Stomach (tissue), 4 donors: ENCODE measurements around the gene CNNM4.

Source experiments
- EP300 ChIP-seq: sonication (generic); formaldehyde crosslinking; IDR thresholded peaks from one replicate; pipeline ENCODE4 v1.6.1; 2017; ENCODE audit warnings: antibody characterized with exemption
- POLR2A ChIP-seq, 4 donors: fragments of 450-650 bp; IDR thresholded peaks; one replicate each; pipeline ENCODE4 v1.6.1; 2016; ENCODE audit warnings: antibody characterized with exemption in 4 of 4, control low read depth in 2 of 4, mild to moderate bottlenecking in 1 of 4, moderate library complexity in 1 of 4
- POLR2AphosphoS5 ChIP-seq, 3 donors: sonication (generic); formaldehyde crosslinking; IDR thresholded peaks; one replicate each; pipeline ENCODE4 v1.6.1; 2016; ENCODE audit warnings: antibody characterized with exemption in 3 of 3
- TF ChIP-seq, protein P1 (sequence below), 7 experiments: fragments of 450-650 bp in 4 of 7; fragments of 200-600 bp in 3 of 7; sonication (generic) in 3 of 7; IDR thresholded peaks; one replicate each; pipeline ENCODE4 v1.5.1; 2016 to 2019; ENCODE audit warnings: antibody characterized with exemption in 7 of 7, control low read depth in 2 of 7, mild to moderate bottlenecking in 1 of 7

DNA sequence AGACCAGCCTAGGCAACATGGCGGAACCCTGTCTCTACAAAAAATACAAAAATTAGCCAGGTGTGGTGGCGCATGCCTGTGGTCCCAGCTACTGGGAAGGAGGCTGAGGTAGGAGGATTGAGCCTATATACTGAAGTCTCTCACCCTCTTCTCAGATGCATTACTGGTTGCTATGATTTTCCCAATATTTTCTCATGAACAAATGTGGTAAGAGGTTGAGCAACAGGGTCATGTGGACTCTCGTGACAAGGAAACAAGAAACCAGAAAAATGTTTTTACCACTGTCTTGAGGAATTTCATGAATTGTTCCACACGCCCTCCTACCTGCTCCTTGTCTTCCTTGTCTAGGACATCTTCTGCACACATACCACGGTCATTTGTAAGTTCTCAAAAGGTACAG lies 33.3 kb upstream of the CNNM4 start:
- TF ChIP-seq POLR2A (IDR thresholded peaks at IDR 0.05), result no peak
- TF ChIP-seq, protein P1, sequence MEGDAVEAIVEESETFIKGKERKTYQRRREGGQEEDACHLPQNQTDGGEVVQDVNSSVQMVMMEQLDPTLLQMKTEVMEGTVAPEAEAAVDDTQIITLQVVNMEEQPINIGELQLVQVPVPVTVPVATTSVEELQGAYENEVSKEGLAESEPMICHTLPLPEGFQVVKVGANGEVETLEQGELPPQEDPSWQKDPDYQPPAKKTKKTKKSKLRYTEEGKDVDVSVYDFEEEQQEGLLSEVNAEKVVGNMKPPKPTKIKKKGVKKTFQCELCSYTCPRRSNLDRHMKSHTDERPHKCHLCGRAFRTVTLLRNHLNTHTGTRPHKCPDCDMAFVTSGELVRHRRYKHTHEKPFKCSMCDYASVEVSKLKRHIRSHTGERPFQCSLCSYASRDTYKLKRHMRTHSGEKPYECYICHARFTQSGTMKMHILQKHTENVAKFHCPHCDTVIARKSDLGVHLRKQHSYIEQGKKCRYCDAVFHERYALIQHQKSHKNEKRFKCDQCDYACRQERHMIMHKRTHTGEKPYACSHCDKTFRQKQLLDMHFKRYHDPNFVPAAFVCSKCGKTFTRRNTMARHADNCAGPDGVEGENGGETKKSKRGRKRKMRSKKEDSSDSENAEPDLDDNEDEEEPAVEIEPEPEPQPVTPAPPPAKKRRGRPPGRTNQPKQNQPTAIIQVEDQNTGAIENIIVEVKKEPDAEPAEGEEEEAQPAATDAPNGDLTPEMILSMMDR (IDR thresholded peaks at IDR 0.05), result no peak
- no peak for TF ChIP-seq EP300
- TF ChIP-seq POLR2AphosphoS5 (IDR thresholded peaks at IDR 0.05), result no peak
